HS-5 (cell line): Measurements from ENCODE around the gene GRIK2.

Source experiments
- DNase-seq: peaks from one replicate; pipeline ENCODE4 v3.0.0-alpha.2; 2012; ENCODE audit warnings: low read depth

GRIK2 gene

DNA sequence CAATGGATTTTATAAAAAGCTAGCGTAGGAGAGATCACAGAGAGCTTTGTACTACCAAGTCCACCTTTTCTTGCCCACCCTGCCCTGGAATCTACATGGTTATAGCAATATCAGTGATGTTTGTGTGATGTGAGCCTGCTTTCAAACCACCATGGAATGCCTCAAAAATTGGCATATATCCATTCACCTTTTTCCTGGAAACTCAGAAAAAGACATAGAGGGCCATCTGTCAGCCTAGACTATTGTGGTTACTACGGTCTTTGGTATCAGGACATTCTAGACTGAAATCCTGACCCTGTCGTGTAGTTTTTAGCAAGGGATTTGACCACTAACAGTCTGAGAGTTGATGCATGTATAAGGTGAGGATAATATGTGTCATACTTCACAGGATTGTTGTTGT, 239.6 kb downstream of the GRIK2 start:
- no peak for DNase-seq

DNA sequence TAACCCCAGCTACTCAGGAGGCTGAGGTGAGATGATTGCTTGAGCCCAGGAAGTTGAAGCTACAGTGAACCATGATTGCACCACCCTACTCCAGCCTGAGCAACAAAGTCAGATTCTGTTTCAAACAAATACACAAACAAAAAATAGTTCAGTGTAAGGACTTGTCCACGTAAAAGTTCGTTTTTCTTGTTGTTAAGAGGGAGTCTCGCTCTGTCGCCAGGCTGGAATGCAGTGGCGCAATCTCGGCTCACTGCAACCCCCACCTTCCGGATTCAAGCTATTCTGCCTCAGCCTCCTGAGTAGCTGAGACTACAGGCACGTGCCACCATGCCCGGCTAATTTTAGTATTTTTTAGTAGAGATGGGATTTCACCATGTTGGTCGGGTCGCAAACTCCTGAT, 245.4 kb downstream of the GRIK2 start:
- peak; percentile 8 for DNase-seq

DNA sequence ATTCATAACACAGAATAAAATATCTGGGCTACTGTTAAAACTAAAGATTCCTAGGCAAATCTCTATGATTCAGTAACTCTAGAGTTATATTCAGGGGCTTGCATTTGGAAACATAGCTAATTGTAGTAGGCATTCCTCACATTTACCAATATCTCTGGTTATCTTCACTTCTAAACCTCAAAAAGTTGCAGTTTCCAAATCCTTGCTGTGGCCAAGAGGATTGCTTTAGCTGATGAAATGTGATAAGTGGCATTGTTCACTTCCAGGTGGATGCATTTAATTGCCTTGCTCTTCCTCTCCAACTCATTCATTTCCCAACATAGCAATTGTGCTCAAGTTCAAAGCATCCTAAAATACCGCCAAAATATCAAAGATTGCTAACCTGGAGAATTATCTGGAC, 246.6 kb downstream of the GRIK2 start:
- DNase-seq = no peak

DNA sequence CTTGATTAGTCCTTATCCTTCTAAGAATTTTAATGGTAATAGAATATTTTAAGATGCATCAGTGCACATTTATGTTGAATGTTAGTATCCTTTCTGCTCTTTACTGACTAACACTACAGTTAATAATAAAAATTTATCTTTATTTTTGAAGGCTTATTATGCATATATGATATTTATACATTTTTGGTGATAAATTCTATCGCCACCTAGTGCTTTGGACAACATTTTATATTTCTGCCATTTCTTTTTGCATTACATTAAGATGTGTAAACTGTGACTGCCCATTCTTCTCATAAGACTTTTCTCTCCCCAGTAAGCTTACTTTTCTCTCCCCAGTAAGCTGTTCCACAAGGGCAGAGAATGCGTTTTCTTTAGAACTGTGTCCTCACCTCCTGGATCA, 252.3 kb downstream of the GRIK2 start:
- DNase-seq = no peak

DNA sequence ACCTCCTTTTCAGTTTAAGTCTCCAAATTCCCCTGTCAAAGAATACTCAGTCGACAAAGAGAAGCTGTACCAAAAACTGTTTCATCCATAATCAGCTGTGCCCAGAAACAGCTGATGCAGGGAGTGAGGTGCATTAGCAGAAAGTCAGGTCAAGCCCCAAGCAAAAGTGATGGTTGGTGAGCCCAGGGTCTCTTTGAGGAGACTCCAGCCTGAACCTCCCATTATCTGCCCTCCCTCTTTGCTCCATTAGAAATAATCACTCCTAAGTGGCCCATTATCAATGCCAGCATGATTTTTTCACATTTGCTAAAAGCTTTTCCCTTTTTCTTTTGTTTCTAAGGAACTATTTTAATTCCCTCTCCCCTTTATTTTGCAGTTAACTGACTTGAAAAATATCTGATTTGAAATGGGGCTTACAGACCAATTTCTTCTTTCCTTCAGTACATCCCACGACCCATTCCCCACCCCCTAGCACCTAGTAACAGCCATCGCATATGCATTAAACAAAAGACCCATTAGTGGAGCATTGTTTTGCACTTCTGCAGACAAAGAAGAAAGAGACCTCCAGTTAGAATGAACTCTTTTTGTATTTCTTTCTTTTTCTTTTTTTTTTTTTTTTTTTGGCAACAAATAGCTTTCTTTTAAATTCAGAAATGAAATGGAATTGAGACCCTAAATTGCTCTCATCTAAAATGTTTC, 257.0 kb downstream of the GRIK2 start:
- DNase-seq = no peak

DNA sequence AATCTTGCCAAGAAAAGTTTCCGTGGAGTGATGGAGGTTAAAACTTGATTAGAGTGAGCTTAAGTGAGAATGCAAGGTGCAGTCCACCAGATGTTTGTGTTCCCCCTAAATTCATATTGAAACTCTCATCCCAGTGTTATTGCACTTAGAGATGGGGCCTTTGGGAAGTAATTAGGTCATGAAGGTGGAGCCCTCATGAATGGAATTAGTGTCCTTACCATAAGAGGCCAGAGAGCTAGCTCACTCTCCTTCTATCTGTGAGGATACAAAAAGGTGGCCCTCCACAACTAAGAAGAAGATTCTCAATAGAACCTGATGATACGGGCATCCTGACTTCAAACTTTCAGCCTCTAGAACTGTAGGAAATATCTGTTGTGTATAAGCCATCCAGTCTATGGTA, 258.6 kb downstream of the GRIK2 start:
- DNase-seq = no peak

DNA sequence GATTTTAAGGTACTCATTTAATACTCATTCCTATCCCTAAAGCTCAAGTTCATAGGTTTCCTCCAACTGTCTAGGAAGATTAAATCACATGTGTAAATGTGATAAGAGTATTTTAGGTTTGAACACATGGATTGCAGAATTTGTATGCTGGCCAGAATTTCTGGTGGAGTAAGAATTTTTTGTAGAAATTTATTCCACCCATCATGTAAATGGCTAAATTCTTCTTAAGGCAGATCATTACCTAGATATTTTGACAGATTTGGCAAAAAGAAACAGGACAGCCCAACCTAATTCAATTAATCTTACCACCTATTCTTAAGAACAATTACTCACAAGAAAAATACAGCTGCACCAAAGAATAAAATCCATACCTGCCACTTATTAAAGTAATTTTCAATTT, 261.6 kb downstream of the GRIK2 start:
- no peak for DNase-seq

DNA sequence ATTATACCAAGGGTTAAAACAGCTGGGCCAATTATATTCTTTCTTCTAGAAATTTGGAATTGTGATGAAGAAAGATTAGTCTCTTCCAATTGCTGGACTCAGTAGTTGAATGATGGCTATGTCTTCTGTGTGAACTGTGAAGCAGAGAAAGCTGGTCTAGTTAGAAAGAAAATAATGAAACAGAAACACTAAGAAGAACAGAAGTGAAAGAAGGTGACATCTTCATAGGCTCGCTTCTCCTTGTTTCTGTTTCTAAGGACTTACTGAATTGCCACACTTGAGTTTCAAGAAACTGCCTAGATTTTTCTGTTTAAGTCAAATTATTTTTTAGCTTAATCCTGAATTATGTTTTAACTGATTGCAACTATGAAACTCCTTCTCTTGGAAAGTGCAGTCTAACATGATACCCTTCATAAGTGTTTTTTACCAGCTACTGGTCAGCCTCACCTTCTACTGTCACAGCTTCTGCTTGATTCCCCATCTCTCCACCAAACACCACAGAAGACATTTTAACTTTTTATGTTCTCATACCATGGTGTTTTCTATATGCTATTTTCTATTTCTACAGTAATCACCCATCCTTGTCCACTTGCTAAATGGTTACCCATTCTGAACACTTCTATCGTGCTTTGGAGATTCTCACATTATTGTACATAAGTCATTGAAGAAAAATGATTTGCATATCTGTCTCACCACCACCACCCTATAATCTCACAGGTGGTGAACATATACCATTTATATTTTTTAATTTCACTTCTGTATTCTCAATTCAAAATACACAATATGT, 268.8 kb downstream of the GRIK2 start:
- DNase-seq = no peak

DNA sequence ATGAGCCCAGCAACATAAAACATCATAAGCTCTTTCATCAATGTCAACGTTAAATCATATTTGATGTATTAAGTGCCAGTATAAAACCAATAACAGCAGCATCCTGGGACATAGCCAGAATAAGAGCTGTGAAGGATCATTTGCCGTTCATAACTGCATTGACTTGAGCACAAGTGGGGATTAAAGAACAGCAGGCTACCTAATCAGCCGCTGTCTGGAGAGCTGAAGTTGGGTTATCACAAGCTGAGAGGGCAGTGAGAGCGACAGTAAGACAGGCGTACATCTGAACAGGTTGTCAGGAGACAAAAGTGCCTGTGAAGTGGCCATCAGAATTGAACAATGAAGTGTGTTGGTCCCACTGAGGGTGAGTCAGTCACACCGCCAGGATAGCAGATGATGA, 269.6 kb downstream of the GRIK2 start:
- no peak for DNase-seq

DNA sequence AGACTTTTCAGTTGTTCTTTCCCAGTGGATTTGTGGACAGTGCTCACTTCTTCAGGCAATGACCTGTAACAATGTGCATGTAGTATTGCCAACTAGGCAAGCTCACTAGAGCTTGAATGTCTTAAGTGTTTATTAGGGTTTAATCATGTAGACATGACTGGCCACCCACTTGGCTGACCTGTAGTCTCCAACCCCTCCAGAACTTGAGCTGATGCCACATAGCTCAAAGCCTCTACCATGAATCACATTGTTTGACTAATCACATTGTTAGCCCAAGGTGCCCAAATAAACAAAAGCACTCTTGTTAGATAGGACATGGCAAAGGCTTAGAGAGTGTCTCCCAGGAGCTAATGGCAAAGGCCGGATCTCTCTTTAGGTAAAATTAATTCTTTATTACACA, 272.7 kb downstream of the GRIK2 start:
- peak; percentile 31 for DNase-seq

DNA sequence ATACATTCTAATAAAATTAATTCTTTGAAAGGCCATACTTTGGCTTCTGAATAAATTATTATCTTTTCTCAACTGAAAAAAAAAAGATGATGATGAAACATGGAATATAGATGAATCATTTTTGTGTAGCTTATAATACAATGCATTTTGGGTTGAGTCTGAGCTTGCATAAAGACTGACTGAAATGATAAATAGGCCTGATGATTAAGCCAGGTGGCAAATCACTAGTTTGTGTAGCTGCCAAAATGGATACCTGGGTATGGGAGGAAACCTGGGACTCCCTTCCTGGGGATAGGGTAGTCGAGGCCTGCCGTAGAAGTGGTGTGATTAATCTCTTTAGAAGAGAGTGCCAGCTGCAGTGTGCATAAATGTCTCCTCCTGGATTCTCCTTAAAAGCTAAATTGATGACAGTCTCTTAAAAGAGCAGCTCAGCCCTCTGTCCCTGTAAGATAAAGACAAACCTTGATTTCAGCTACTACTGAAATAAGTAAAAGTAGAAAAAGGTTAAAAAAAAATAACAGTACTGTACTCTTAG, 275.1 kb downstream of the GRIK2 start:
- no peak for DNase-seq

DNA sequence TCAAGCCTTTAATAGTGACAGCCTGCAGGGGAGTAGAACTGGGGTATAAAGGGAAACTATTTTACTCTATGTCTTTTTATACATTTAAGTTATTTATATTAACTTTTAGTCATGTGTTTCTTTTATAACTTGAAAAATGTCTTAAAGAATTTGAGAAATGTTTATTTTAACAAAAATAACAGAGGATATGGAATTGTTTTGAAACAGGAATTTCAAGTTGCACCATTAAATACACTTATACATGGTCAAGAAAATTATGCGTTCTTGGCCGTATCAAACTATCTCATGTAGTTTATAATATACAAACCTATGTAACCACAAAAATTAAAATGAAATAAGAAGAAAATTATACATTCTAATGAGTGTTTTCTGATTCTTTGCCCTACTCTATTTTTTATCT, 282.7 kb downstream of the GRIK2 start:
- DNase-seq = no peak

DNA sequence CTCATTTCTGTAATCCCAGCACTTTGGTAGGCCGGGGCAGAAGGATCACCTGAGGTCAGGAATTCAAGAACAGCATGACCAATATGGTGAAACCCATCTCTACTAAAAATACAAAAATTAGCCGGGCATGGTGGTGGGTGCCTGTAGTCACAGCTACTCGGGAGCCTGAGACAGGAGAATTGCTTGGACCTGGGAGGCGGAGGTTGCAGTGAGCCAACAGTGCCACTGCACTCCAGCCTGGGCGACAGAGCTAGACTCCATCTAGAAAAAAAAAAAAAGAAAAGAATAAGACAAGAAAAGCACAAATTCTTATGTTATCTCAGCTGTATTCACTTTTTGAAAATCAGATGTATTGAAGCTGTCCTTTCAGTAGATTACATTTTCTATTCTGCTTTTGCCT, 289.4 kb downstream of the GRIK2 start:
- DNase-seq = no peak

DNA sequence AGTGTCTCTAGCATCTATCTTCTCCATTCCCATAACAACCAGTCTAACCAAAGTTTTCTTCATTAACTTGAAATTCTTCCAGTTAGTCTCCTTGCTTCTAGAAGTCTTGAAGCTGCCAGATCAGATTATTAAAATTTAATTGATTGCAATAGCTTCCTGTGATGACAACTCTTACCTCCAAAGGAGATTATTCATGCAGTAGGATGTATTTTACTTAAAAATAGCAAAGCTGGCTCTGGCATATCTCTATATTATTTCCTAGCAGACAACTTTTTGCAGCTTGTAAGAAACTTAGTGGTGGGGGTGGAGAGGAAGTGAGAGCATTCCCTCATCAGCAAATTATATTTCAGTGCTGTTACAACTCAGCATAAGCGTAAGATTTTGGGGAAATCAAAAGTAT, 290.4 kb downstream of the GRIK2 start:
- no peak for DNase-seq

DNA sequence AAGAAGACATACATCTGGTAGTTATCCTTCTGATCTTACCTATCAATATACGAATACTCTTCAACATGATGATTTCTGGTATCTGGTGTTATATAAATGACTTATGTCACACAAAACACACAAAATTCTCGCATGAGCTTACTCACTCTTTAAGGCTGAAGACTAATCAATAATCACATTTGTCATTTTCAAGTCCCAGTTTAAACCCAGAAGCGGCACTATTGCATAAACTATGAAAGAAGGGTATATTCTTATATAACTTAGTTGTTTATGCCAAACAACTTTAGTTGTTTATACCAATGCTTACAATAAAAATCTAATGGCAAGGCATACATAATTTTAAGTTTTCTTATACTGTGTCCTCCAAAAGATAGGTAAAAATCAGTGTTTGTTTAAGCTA, 293.1 kb downstream of the GRIK2 start:
- DNase-seq = no peak

DNA sequence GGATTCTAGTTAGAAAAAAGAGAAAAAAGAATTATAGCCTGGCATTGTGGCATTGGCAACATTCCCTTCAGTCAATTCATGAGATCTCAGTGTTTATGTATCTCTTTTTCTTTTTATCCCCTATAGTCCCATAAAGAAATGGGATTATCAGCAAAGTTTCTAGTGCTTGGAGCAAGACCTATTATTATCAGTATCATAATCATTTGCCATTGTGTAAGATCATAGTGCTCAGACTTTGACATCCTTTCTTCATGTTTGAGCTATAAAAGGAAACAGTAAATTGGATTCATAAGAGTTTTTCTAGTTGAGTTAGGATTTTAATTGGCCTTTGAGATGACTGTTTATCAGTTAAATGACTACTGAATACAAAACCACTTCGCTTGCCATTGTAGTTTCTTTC, 295.6 kb downstream of the GRIK2 start:
- DNase-seq = no peak

DNA sequence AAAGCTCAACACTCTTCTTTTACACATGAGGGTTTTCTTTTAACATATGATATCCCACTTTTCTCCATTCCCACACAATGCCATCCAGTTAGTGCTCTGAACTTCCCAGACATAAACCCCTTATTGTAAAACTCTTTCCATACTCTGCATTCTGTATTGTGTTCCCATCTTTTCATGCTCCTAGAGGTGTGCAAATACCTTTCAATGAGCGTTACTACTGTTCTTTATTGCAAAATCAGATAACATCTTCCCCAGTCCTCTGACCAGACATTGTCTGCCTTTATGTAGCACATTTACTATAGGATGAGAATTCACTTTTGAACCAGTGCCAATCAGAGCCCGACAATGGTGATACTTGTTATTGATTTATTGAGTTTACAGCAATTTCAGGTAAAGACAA, 296.2 kb downstream of the GRIK2 start:
- DNase-seq = no peak

DNA sequence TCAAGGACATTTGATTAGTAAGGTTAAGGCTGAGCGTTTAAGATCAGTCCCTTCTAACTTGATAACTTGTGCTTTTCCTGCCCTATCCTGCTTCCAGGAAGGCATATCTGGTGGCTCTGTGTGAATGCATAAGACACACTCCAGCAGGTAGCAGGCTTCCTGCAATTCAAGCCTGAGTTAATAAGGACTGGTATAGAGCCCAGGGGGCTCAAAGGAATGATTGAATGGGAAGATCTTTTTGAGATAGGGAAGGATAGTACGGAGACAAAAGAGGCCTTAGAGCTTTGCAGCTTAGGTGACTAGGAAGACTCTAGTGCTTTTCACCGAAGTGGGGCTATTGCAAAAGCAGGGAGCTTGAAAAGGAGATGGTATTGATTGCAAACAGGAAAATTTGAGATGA, 307.1 kb downstream of the GRIK2 start:
- no peak for DNase-seq

DNA sequence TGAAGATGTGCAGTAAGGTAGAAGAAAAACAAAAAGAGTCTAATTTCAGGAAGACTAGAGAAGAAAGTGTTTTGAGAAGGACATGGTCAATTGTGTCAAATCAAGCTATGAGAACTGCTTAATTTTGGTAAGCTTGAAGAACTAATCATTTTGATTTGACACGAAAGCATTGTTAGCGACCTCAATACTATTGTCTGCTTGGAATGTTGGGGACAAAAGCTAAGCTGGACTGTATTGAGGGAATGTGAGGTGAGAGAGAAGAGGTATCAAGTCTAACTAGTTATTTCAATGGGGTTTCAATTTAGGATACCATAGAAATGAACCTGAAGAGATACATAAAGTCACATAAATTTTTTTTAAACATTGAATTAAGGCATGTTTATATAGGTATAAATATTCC, 309.8 kb downstream of the GRIK2 start:
- DNase-seq = no peak

DNA sequence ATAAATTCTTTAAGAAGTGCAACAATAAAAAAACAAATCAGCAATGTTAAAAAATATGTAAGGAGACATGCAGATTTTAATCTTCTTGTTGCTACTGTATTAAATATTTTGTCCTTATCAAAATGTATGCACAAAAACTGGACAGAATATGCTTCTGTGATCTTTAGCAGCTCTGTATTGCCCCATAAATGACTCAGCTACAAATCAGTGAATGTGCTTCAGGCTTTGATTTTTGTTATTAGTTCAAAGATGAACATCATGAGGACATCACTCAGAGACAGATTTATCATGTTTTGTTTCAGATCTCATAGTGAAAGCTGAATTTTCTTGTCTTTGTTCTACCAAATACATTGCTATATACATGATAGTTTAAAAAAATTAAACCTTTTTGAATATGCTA, 312.4 kb downstream of the GRIK2 start:
- DNase-seq = no peak

DNA sequence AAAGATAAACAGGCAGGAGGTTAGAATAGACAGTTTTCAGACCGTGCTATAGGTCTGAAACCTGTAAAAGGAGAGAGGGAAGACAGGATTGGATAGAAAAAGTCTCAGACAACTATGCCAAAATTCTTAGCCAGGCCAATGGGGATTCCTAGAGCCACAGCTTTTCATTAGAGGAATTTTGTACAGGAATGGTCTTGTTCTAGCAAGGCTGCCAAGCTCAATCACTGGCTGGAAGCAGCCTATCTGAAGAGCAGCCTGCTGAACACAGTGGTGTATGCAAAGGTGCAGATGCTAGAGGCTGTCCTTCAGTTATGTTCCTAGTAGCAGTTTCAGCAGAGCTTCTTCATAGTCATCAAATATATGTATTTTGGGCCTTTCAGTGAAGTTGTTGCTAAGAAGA, 313.1 kb downstream of the GRIK2 start:
- no peak for DNase-seq

DNA sequence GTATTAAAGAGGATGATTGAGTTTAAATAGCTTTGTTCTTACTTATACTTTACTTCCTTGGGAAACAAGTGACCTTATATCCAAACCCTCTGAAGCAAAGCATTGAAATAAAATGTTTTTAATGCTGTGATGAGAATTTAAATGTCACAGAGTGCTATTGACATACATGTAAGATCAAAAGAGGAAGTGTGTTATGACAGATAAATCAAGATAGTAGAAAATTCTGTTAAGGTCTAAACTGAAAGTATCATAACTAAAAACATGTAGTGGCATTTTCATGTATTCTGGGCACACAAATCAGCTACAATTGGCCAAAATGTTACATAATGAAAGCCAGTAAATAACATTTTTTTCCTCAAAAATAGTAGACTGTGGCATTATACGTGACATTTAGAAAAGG, 318.0 kb downstream of the GRIK2 start:
- no peak for DNase-seq

DNA sequence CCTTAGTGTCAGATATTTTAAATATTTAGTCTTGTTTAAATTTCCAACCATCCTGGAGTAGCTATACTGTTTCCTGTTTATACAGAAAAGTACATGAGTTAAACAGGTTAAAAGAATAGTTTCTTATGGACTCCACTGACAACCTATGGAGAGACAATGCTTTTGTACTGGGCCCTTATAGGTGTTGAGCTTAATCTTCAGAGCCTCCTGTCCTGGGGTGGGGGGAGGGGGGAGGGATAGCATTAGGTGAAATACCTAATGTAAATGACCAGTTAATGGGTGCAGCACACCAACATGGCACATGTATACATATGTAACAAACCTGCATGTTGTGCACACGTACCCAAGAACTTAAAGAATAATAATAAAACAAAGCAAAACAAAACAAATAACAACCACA, 322.9 kb downstream of the GRIK2 start:
- DNase-seq = no peak

DNA sequence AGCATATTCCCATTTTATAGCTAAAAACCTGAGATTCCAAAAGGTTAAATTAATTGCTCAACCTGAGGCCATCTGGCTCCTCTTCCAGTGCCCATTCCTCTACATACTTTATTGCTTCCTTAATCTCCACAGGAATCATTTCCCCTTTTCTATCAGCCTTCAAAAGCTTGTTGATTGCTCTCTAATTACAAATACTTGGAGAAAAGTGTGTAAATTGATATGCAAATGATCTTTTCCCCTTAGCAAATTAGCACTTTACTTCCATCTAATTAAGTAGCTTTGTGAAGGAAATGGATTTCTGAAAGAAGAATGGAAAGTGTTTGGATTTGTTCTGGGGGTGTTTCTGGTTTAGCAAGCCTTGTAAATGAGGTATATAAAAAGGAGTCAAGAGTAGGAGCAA, 323.3 kb downstream of the GRIK2 start:
- no peak for DNase-seq
